NCI-H146 treated with DMSO at 0.1 percent for 48 hours (cell line): ENCODE data around the gene GCNT2.
A peak's percentile ranks its signal among the peaks of the same experiment; 100 is the strongest.
"Not testable (repeated sequence)": the region's sequence is repeated elsewhere in the genome, so short reads cannot be mapped to it uniquely, and the experiment has no call there.

Source experiments
- DNase-seq: peaks from one replicate; lab custom pipeline; 2025; ENCODE audit not compliant: unreplicated experiment; lab: John Stamatoyannopoulos, UW

The GCNT2 gene

DNA sequence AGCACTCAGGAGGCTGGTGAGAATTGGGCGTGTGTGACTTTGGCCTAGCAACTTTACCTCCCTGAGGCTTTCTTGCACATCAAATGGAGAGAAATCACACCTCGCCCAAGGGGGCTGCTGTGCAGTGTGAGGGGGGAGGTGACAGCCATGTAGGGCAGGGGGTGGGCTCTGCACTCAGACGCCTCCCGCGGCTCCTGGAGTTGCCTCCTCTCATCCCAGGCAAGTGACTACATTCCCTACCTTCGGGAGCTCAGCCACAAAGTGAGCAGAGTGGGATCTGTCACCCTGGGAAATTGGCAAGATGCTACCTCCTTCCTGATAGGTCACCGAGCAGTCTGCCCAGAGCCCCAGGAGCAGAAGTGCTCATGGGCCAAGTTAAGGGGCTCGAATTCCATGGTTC lies 56.0 kb downstream of the GCNT2 start:
- DNase-seq: no peak

GRCh38 chr6:10578723-10579122 lies 57.6 kb downstream of the GCNT2 start:
- no peak for DNase-seq

- no peak for DNase-seq
Measured at GRCh38 chr6:10579803-10580202, 58.7 kb downstream of the GCNT2 start.

- no peak for DNase-seq
Measured at GRCh38 chr6:10580570-10580969, 59.4 kb downstream of the GCNT2 start.

- not testable (repeated sequence) for DNase-seq
Measured at GRCh38 chr6:10581402-10581801, 60.3 kb downstream of the GCNT2 start.

DNA sequence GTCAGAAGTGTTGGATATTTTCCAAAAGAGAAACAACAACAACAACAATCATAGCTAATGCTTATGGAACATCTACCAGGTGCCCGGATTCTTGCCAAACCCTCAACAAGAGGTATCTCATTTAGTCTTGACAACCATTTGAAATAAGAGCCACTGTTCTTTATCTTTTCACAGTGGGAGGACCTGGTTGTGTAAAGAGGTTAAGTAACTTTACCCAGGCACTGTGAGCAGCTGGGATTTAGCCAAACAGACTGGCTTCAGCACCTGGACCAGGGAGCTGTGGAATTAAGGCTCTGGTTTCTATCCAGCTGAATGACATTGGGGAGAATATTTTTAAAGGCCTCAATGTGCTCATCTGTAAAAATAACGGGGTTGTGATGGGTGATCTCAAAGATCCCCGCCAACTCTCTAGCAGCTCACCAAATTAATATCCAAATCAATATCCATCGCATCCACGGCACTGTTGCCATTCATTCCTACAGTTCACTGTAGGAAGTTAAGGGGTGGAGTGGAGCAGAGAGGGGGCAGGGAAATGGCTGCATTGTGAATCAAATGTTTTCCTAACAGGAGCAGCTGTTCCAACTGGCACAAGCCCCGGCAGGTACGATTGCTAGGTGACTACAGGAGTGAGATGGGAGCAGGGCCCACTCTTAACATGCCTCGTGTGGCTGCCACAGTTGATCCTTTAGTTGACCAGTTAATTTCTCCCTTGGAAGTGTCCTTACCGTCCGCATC lies 61.8 kb downstream of the GCNT2 start:
- peak; percentile 56 for DNase-seq

- DNase-seq: no peak
Measured at GRCh38 chr6:10583509-10583901, 62.4 kb downstream of the GCNT2 start.

DNA sequence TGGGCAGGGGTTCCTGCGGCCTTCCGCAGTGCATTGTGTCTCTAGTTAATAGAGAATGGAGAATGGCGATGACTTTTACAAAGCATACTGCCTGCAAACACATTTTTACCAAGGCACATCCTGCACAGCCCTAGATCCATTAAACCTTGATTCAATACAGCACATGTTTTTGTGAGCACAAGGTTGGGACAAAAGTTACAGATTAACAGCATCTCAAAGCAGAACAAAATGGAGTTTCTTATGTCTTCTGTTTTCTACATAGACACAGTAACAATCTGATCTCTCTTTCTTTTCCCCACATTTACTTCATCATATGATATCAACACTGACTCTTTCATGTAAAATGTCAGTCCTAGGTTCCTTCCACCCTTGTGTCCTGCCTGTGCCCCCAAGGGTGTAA lies 63.5 kb downstream of the GCNT2 start:
- no peak for DNase-seq

DNA sequence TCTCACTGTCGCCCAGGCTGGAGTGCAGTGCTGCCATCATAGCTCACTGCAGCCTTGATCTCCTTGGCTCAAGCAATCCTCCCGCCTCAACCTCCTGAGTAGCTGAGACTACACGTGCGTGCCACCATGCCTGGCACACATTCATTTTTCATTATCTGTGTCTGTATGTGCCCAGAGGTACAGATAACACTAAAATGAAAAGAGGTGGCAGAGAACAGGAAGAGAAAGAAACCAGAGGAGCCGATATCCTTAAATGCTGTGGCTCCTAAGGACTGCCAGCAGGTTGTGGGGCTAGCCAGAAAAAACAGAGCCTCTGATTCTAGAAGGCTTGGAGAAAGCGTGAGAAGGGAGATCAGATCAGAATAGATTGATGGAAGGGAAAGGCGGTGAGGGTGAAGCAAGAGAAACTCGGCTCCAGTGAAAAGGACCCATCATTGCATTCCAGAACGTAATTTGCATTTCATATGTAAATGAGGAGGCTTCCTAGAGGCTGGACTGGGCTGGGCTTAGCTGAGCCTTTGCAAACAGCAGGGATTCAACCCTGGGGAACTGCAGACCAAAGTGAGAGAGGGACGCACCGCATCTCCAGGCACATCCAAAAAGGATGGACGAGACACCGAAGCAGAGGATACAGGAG lies 64.2 kb downstream of the GCNT2 start:
- no peak for DNase-seq

GRCh38 chr6:10586302-10586701 lies 65.2 kb downstream of the GCNT2 start:
- no peak for DNase-seq

DNA sequence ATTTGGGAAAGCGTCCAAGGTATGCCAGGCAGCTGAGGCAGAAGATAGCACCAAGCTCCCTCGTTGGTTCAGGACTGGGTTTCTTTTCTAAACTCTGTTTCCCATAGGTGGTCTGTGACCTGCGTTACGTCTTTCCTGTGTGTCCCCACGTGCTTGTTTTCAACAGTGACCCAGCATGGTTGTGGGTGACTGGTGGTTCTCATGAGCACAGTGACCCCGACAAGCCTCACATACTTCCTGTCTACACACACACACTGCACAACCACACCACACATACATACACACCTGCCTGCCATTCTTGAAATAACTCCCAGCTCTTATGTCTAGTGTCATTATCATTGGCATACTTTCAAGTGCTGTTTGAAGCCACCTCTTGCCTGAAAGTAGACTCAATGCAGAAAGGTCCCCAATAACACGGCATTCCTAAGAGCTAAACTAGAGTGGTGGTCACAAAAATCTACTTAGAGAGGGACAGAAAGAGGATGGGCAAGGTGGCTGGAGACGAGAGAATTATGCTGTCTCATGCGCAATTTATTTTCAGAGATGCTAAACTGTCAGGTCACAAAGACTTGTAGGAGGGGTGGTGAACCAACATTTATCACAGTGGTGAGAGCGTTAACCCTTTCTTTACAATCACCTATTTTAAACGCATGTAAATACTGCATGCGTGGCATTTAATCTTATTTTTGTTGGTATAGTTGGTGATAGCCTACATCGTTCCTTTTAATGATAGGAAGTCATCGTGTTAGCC lies 66.7 kb downstream of the GCNT2 start:
- no peak for DNase-seq

- no peak for DNase-seq
Measured at GRCh38 chr6:10588562-10589428, 67.6 kb downstream of the GCNT2 start.

DNA sequence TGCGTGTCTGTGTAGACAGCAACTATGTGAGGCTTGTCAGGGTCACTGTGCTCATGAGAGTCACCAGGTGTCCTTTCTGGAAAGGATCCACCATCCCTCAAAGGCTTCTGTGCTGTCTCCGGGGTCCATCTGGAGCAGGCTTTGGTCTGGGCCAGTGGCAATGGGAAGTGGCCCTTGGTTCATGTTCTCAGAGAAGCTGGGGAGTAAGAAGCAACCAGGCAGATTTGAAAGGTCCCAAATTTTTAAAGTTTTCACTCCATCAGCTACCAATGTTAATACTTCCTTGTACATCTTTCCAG lies 68.2 kb downstream of the GCNT2 start:
- DNase-seq: no peak

DNA sequence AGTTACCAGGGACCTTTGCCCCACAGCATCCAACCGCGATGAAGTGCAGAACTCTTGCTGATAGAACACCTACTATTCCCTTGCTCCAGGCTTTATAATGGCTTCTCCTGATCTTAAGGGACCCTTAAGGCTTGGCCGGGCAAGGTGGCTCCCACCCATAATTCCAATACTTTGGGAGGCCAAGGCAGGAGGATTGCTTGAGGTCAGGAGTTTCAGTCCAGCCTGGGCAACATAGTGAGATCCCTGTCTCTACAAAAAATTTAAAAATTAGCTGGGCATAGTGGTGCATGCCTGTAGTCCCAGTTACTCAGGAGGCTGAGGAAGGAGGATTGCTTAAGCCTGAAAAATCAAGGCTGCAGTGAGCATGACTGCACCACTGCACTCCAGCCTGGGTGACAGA lies 68.8 kb downstream of the GCNT2 start:
- no peak for DNase-seq

DNA sequence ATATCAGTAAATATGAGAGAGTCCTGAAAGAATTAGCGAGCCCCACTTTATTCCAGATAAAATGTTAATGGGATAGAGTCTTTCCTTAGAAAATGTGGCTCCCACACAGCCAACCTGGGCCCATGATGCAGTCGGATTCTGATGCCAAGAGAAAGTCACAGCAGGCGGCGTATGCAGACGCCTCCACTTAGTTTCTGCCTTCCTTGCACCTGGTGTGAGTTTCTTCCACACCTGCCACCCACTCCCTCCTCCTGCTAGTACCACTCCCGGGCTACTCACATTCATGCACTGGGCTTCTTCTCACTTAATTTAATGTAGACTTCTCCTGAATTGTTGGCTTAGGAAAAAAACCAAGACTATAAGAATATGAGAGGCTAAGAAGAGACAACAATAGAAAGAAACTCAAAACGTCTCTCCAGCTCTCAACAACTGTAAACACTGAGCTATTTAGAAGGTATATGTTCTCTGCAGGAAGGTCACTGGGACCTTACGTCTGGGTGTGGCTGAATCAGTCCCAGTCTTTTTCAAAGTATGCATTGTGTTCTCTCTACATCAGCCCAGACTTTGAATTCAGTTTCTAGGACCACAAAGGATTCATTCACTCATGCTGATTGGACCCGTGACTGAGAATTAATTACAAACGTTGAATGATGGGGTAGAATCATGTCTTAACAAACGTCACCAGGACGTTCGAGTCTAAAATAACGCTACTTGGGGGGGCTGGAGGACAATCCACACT lies 70.4 kb downstream of the GCNT2 start:
- DNase-seq: peak; percentile 43

DNA sequence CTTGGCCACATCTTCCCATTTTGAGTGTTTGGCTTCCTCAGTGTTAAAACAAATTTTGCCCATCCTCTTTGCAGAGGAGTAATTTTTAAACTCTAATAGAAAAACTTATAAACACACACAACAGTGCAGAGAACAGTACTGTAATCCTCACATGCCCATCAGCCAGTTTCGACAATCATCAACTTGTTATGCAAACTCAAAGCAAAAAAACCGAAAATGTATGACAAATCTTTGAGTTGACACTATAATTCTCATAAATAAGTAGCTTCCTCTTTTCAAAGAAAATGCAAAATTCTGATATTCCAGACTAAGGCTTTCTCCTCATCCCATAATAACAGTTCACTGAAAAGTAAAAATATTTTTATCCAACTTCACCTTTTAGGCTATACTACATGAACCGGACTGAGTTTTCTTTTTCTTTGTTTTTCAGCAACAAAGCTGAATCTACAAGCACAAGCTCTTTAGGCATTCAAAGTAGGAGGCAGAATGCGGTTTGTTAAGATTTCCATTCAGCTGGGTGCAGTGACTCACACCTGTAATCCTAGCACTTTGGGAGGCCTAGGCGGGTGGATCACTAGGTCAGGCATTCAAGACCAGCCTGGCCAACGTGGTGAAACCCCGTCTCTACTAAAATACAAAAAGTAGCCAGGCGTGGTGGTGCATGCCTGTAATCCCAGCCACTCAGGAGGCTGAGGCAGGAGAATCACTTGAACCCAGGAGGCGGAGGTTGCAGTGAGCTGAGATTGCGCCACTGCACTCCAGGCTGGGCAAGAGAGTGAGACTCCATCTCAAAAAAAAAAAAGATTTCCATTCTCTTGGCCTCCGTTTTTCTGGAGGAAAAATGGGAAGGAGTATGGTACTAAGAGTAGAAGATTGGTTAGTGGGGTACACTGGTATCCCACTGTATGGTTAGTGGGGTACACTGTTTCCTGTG lies 74.8 kb downstream of the GCNT2 start:
- no peak for DNase-seq

DNA sequence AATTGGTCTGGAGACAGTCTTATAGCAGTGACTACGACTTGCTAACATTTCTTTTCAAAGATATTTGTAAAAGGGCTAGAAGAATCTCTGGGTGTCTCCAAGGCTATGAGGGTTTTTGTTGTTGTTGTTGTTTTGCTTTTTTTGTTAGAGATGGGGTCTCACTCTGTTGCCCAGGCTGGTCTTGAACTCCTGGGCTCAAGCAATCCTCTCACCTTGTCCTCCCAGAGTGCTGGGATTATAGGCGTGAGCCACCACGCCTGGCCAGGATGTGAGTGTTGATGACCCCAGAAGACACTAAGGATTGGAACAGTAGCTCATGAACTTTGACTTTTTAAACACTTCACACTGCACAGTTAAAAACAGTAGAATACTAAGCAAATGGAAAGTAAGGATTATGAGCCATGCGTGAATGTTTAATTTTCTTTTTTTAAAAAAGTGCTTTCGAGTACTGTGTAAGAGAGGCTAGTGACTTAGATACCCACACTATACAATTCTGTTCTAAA lies 76.4 kb downstream of the GCNT2 start:
- DNase-seq: no peak

- no peak for DNase-seq
Measured at GRCh38 chr6:10598084-10598960, 77.2 kb downstream of the GCNT2 start.
